K562 (cell line): ENCODE results near the gene GLP1R. TPM values are rescaled to one million over a fixed set of nuclear protein-coding genes. Genes with fewer than 3 reads are reported as not detected.

ENCODE experiments used
- PHF8 ChIP-seq: fragments of 200-600 bp; sonication (generic); IDR thresholded peaks from 2 replicates; pipeline ENCODE4 v1.6.1; 2012; ENCODE audit warnings: mixed run types, mild to moderate bottlenecking, inconsistent platforms, low read length, moderate library complexity, borderline replicate concordance
- SNRNP70 ChIP-seq: fragments of 200-400 bp; formaldehyde crosslinking; optimal IDR thresholded peaks from 2 replicates; pipeline ENCODE3; 2017; ENCODE audit warnings: low read depth, low read length
- polyA plus RNA-seq, 8 experiments: library from polyadenylated mRNA; depleted of rRNA in 4 of 8; stranded (reverse) in 5 of 8; unstranded in 3 of 8; fragments of >200 nt; fragmentation: Nextera tagmentation in 2 of 8; fragmentation: Illumina TruSeq in 1 of 8; extraction: Ambion mirVana in 2 of 8; extraction: Trizol in 1 of 8; gene quantifications; 2 replicates each; pipeline versions ENCODE4 v1.2.1 to v1.2.3, GENCODE V29; 2011 to 2014; ENCODE audit warnings: inconsistent platforms in 1 of 8, missing spikeins in 1 of 8
- total RNA-seq, 7 experiments: library from RNA; depleted of rRNA in 6 of 7; stranded (reverse); fragments of >200 nt in 6 of 7; fragmentation: Illumina TruSeq in 2 of 7; extraction: Trizol in 2 of 7; gene quantifications; 2 replicates each; pipeline versions ENCODE4 v1.2.1 to v1.2.3, GENCODE V29; 2011 to 2021; ENCODE audit warnings: low replicate concordance in 1 of 7
- TF ChIP-seq, protein P1 (sequence below), 2 experiments: fragments of 450-650 bp; formaldehyde crosslinking in 1 of 2; IDR thresholded peaks; 2 replicates each; pipeline versions ENCODE4 v1.4.0 to v1.6.1; 2014 to 2020; ENCODE audit warnings: mild to moderate bottlenecking in 2 of 2, borderline replicate concordance in 1 of 2, low read depth in 1 of 2
- TF ChIP-seq, protein P2 (sequence below), 3 experiments: IDR thresholded peaks in 2 of 3; conservative IDR thresholded peaks in 1 of 3; 2 replicates each; pipeline ENCODE4 v1.5.1; 2011 to 2012; ENCODE audit warnings: low read length in 3 of 3, mild to moderate bottlenecking in 3 of 3, control low read depth in 2 of 3, improper control_type of control experiment in 1 of 3, inconsistent platforms in 1 of 3, low read depth in 1 of 3, mixed read lengths in 1 of 3, moderate library complexity in 1 of 3; ENCODE audit not compliant: insufficient read depth in 2 of 3

Gene GLP1R
- total and polyA plus RNA-seq, 9 of the 15 experiments (the other 6 are each of a cell fraction or from before 2014, with no cell fraction given): not detected

DNA sequence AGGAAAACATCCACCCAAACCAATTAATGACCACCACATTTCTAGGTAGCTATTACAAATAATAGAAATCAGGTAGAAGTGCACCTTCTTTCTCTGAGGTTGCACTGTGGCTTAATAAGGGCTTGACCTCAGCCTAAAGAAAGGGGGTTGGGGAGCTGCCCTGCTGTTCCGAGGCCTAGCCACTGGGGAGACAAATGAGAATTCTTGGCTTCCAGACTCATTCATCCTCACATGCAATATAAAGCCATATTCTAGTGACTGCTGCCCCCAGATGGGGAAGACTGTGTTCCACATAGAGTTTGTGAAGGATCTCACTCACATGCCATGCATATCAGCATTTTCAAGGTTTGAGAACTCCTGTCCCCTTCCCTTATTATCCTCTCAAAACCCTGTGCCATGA, 43.5 kb downstream of the GLP1R start (continued):
- TF ChIP-seq, protein P1, sequence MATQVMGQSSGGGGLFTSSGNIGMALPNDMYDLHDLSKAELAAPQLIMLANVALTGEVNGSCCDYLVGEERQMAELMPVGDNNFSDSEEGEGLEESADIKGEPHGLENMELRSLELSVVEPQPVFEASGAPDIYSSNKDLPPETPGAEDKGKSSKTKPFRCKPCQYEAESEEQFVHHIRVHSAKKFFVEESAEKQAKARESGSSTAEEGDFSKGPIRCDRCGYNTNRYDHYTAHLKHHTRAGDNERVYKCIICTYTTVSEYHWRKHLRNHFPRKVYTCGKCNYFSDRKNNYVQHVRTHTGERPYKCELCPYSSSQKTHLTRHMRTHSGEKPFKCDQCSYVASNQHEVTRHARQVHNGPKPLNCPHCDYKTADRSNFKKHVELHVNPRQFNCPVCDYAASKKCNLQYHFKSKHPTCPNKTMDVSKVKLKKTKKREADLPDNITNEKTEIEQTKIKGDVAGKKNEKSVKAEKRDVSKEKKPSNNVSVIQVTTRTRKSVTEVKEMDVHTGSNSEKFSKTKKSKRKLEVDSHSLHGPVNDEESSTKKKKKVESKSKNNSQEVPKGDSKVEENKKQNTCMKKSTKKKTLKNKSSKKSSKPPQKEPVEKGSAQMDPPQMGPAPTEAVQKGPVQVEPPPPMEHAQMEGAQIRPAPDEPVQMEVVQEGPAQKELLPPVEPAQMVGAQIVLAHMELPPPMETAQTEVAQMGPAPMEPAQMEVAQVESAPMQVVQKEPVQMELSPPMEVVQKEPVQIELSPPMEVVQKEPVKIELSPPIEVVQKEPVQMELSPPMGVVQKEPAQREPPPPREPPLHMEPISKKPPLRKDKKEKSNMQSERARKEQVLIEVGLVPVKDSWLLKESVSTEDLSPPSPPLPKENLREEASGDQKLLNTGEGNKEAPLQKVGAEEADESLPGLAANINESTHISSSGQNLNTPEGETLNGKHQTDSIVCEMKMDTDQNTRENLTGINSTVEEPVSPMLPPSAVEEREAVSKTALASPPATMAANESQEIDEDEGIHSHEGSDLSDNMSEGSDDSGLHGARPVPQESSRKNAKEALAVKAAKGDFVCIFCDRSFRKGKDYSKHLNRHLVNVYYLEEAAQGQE (IDR thresholded peaks at IDR 0.05; ENCODE audit: borderline replicate concordance): peak; percentile 54; the same call in 1 of the 2 replicates
- TF ChIP-seq, protein P1 (CRISPR knock-in tag; IDR thresholded peaks at IDR 0.05; ENCODE audit: low read depth): no peak
- TF ChIP-seq PHF8 (no peak), SNRNP70 (no peak)
- TF ChIP-seq, protein P2, sequence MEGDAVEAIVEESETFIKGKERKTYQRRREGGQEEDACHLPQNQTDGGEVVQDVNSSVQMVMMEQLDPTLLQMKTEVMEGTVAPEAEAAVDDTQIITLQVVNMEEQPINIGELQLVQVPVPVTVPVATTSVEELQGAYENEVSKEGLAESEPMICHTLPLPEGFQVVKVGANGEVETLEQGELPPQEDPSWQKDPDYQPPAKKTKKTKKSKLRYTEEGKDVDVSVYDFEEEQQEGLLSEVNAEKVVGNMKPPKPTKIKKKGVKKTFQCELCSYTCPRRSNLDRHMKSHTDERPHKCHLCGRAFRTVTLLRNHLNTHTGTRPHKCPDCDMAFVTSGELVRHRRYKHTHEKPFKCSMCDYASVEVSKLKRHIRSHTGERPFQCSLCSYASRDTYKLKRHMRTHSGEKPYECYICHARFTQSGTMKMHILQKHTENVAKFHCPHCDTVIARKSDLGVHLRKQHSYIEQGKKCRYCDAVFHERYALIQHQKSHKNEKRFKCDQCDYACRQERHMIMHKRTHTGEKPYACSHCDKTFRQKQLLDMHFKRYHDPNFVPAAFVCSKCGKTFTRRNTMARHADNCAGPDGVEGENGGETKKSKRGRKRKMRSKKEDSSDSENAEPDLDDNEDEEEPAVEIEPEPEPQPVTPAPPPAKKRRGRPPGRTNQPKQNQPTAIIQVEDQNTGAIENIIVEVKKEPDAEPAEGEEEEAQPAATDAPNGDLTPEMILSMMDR (IDR thresholded peaks at IDR 0.05 in 2 of 3, conservative IDR thresholded peaks at IDR 0.05 in 1 of 3; ENCODE audit: insufficient read depth in 2 of 3, low read depth in 1 of 3, low read length in 3 of 3): peak; percentile 63 to 88 (median 83)
